HEK293T (cell line): ENCODE data around the gene NEK4.
A peak's percentile ranks its signal among the peaks of the same experiment; 100 is the strongest.

Experiments used
- ARNT ChIP-seq: fragments of 450-650 bp; IDR thresholded peaks from 2 replicates; pipeline ENCODE4 v1.6.1; 2017; ENCODE audit warnings: mild to moderate bottlenecking
- BHLHE40 ChIP-seq: fragments of 450-650 bp; IDR thresholded peaks from 2 replicates; pipeline ENCODE4 v1.6.1; 2016; ENCODE audit warnings: mild to moderate bottlenecking, moderate library complexity, borderline replicate concordance
- CTBP1 ChIP-seq: fragments of 450-650 bp; IDR thresholded peaks from 2 replicates; pipeline ENCODE4 v1.6.1; 2016; ENCODE audit warnings: borderline replicate concordance
- FOXA1 ChIP-seq: fragments of 450-650 bp; IDR thresholded peaks from 2 replicates; pipeline ENCODE4 v1.6.1; 2016; ENCODE audit warnings: mild to moderate bottlenecking
- FOXK2 ChIP-seq: fragments of 450-650 bp; IDR thresholded peaks from 2 replicates; pipeline ENCODE4 v1.6.1; 2016; ENCODE audit warnings: mild to moderate bottlenecking
- FOXM1 ChIP-seq: fragments of 450-650 bp; IDR thresholded peaks from 2 replicates; pipeline ENCODE4 v1.6.1; 2017; ENCODE audit warnings: mild to moderate bottlenecking, borderline replicate concordance
- L3MBTL2 ChIP-seq: fragments of 450-650 bp; conservative IDR thresholded peaks from 2 replicates; pipeline ENCODE4 v1.6.1; 2016; ENCODE audit warnings: mild to moderate bottlenecking
- LEF1 ChIP-seq: fragments of 450-650 bp; IDR thresholded peaks from 2 replicates; pipeline ENCODE4 v1.6.1; 2017; ENCODE audit warnings: mild to moderate bottlenecking, borderline replicate concordance
- NFRKB ChIP-seq: fragments of 450-650 bp; IDR thresholded peaks from 2 replicates; pipeline ENCODE4 v1.6.1; 2016; ENCODE audit warnings: mild to moderate bottlenecking, moderate library complexity
- PKNOX1 ChIP-seq: fragments of 450-650 bp; IDR thresholded peaks from 2 replicates; pipeline ENCODE4 v1.6.1; 2016
- SP1 ChIP-seq: fragments of 450-650 bp; IDR thresholded peaks from 2 replicates; pipeline ENCODE4 v1.6.1; 2017
- SUZ12 ChIP-seq: fragments of 450-650 bp; IDR thresholded peaks from 2 replicates; pipeline ENCODE4 v1.6.1; 2016; ENCODE audit warnings: mild to moderate bottlenecking
- TARDBP ChIP-seq: fragments of 450-650 bp; IDR thresholded peaks from 2 replicates; pipeline ENCODE4 v1.6.1; 2016
- ZNF384 ChIP-seq: fragments of 450-650 bp; IDR thresholded peaks from 2 replicates; pipeline ENCODE4 v1.6.1; 2016

GRCh38 chr3:52705688-52706686, 64.8 kb downstream of the NEK4 start, which contains the start of the genes GLT8D1 and SPCS1:
- TF ChIP-seq TARDBP: no peak
- no peak for TF ChIP-seq NFRKB
- no peak for TF ChIP-seq LEF1
- TF ChIP-seq FOXM1: no peak
- TF ChIP-seq ZNF384: no peak
- no peak for TF ChIP-seq PKNOX1
- no peak for TF ChIP-seq SP1
- TF ChIP-seq L3MBTL2: peak; percentile 76
- TF ChIP-seq FOXA1: no peak
- TF ChIP-seq CTBP1: no peak
- no peak for TF ChIP-seq BHLHE40
- no peak for TF ChIP-seq SUZ12
- TF ChIP-seq ARNT: no peak
- TF ChIP-seq FOXK2: no peak
